Measurements from ENCODE around the gene AHDC1.

GRCh38 chr1:27589841-27590426 lies 14.0 kb downstream of the AHDC1 start:
- TF ChIP-seq CTCF (IDR thresholded peaks at IDR 0.05 in 2 of 3, conservative IDR thresholded peaks at IDR 0.05 in 1 of 3; ENCODE audit: borderline replicate concordance in 1 of 3, insufficient read depth in 1 of 3, low read depth in 2 of 3, low read length in 2 of 3) = no peak
- TF ChIP-seq ATF3 (IDR thresholded peaks at IDR 0.05) = no peak
- no peak for TF ChIP-seq EZH2 (IDR thresholded peaks at IDR 0.05)
- TF ChIP-seq SIN3A (IDR thresholded peaks at IDR 0.05; ENCODE audit: low read depth) = no peak
- TF ChIP-seq POLR2AphosphoS5 (IDR thresholded peaks at IDR 0.05; ENCODE audit: low read depth, low read length) = no peak
- no peak for TF ChIP-seq FOSL1 (IDR thresholded peaks at IDR 0.05; ENCODE audit: low read depth)
- TF ChIP-seq JUND (IDR thresholded peaks at IDR 0.05) = no peak
- TF ChIP-seq ZBTB33 (IDR thresholded peaks at IDR 0.05; ENCODE audit: extremely low read depth, insufficient replicate concordance, low read length) = no peak
- no peak for TF ChIP-seq ZFX (IDR thresholded peaks at IDR 0.05)
- TF ChIP-seq MAX (IDR thresholded peaks at IDR 0.05) = no peak

All from HCT116 (cell line).